Ramos (cell line): ENCODE data around the gene MAMLD1.
"Not testable (repeated sequence)": the region's sequence is repeated elsewhere in the genome, so short reads cannot be mapped to it uniquely, and the experiment has no call there.

Experiments
- in situ Hi-C: fragments of 300-500 bp; cut with MboI; formaldehyde crosslinking; loops from one replicate; pipeline ENCODE4 v1.14.3; 2022; ENCODE audit warnings: low sequenced_read_pairs; ENCODE audit not compliant: unreplicated experiment

Gene MAMLD1

GRCh38 chrX:150362599-150363481 is at the start of gene MAMLD1:
TSS of gene MAMLD1 (plus strand) at chrX:150363317. CDS start at chrX:150445517, 82,200 bp downstream.
- in situ Hi-C loops = no loop called here

- in situ Hi-C loops = no loop called here
Measured at GRCh38 chrX:150313514-150313913, 49.6 kb upstream of the MAMLD1 start.

- in situ Hi-C loops = no loop called here
Measured at GRCh38 chrX:150314186-150314585, 48.9 kb upstream of the MAMLD1 start.

GRCh38 chrX:150316564-150316963 is 46.6 kb upstream of the MAMLD1 start:
- in situ Hi-C loops = no loop called here

- in situ Hi-C loops = no loop called here
Measured at GRCh38 chrX:150323020-150323419, 40.1 kb upstream of the MAMLD1 start.

- in situ Hi-C loops = no loop called here
Measured at GRCh38 chrX:150324035-150324728, 38.9 kb upstream of the MAMLD1 start.

- in situ Hi-C loops = no loop called here
Measured at GRCh38 chrX:150324919-150325318, 38.2 kb upstream of the MAMLD1 start.

- in situ Hi-C loops = no loop called here
Measured at GRCh38 chrX:150326541-150327247, 36.4 kb upstream of the MAMLD1 start.

- in situ Hi-C loops = no loop called here
Measured at GRCh38 chrX:150329282-150329681, 33.8 kb upstream of the MAMLD1 start.

- in situ Hi-C loops = no loop called here
Measured at GRCh38 chrX:150329868-150330267, 33.2 kb upstream of the MAMLD1 start.

GRCh38 chrX:150332023-150332422 is 31.1 kb upstream of the MAMLD1 start:
- in situ Hi-C loops = no loop called here

GRCh38 chrX:150334100-150334499 is 29.0 kb upstream of the MAMLD1 start:
- in situ Hi-C loops = no loop called here

GRCh38 chrX:150334981-150335380 is 28.1 kb upstream of the MAMLD1 start:
- in situ Hi-C loops = no loop called here

- in situ Hi-C loops = no loop called here
Measured at GRCh38 chrX:150337026-150337425, 26.1 kb upstream of the MAMLD1 start.

GRCh38 chrX:150337536-150337935 is 25.6 kb upstream of the MAMLD1 start:
- in situ Hi-C loops = no loop called here

GRCh38 chrX:150338615-150339014 is 24.5 kb upstream of the MAMLD1 start:
- in situ Hi-C loops = no loop called here

- in situ Hi-C loops = no loop called here
Measured at GRCh38 chrX:150339736-150340135, 23.4 kb upstream of the MAMLD1 start.

- in situ Hi-C loops = not testable (repeated sequence)
Measured at GRCh38 chrX:150340326-150340725, 22.8 kb upstream of the MAMLD1 start.

- in situ Hi-C loops = no loop called here
Measured at GRCh38 chrX:150347471-150347870, 15.6 kb upstream of the MAMLD1 start.

GRCh38 chrX:150348365-150348764 is 14.8 kb upstream of the MAMLD1 start:
- in situ Hi-C loops = no loop called here

- in situ Hi-C loops = no loop called here
Measured at GRCh38 chrX:150352114-150352513, 11.0 kb upstream of the MAMLD1 start.
